ENCODE results near the gene GSTCD. TPM values are rescaled to one million over a fixed set of nuclear protein-coding genes. Genes with fewer than 3 reads are reported as not detected.

GSTCD gene
- total RNA-seq, 4 donors from 2014 or later: 6.2 to 11.9 (median 9.1) TPM

GRCh38 chr4:105707782-105708180 is 803 bp upstream of the GSTCD start:
- no peak for TF ChIP-seq CTCF (IDR thresholded peaks at IDR 0.05; ENCODE audit: low read depth)

GRCh38 chr4:105709081-105709450 is 482 bp downstream of the GSTCD start:
- TF ChIP-seq CTCF (IDR thresholded peaks at IDR 0.05; ENCODE audit: low read depth): no peak

GRCh38 chr4:105710012-105710600 is 1.5 kb downstream of the GSTCD start:
- no peak for TF ChIP-seq CTCF (IDR thresholded peaks at IDR 0.05; ENCODE audit: low read depth)

- no peak for TF ChIP-seq CTCF (IDR thresholded peaks at IDR 0.05; ENCODE audit: low read depth)
Measured at GRCh38 chr4:105710678-105711077, 2.1 kb downstream of the GSTCD start.

- no peak for TF ChIP-seq CTCF (IDR thresholded peaks at IDR 0.05; ENCODE audit: low read depth)
Measured at GRCh38 chr4:105712766-105713165, 4.2 kb downstream of the GSTCD start.

GRCh38 chr4:105714071-105714521 is 5.5 kb downstream of the GSTCD start:
- TF ChIP-seq CTCF (IDR thresholded peaks at IDR 0.05; ENCODE audit: low read depth): no peak

- TF ChIP-seq CTCF (IDR thresholded peaks at IDR 0.05; ENCODE audit: low read depth): no peak
Measured at GRCh38 chr4:105714932-105715331, 6.3 kb downstream of the GSTCD start.

All from subcutaneous adipose tissue (tissue), 4 donors.